Mucosa of stomach (tissue), 1 donor: ENCODE measurements around the gene TBL3.
A peak's percentile ranks its signal among the peaks of the same experiment; 100 is the strongest.

Experiments used
- H3K27me3 ChIP-seq: one replicate; pipeline ENCODE4 v1.7.0; 2013; ENCODE audit warnings: mild to moderate bottlenecking, low read length; ENCODE audit not compliant: control insufficient read depth, insufficient read depth
- H3K36me3 ChIP-seq: one replicate; pipeline ENCODE4 v1.7.0; 2013; ENCODE audit warnings: low read length; ENCODE audit not compliant: control insufficient read depth, insufficient read depth
- H3K4me1 ChIP-seq: one replicate; pipeline ENCODE4 v1.7.0; 2013; ENCODE audit warnings: mild to moderate bottlenecking, low read length; ENCODE audit not compliant: control insufficient read depth, insufficient read depth
- H3K4me3 ChIP-seq: one replicate; pipeline ENCODE4 v1.7.0; 2013; ENCODE audit warnings: low read length
- H3K9ac ChIP-seq: one replicate; pipeline ENCODE4 v1.7.0; 2013; ENCODE audit warnings: mild to moderate bottlenecking, low read length, moderate library complexity
- H3K9me3 ChIP-seq: one replicate; pipeline ENCODE4 v1.7.0; 2013; ENCODE audit warnings: mild to moderate bottlenecking, low read length, moderate library complexity; ENCODE audit not compliant: control insufficient read depth
- donor health status: Pancreatic carcinoma.

Gene TBL3

GRCh38 chr16:2025251-2025650 lies 53.4 kb downstream of the TBL3 start:
- Histone ChIP-seq H3K27me3 (peaks cover 6% of the 10 kb centered on the region), H3K4me3 (no peak overlapping the region), H3K9me3 (no peaks in the 10 kb centered on the region), H3K4me1 (peaks cover 57% of the 10 kb centered on the region), H3K36me3 (peaks cover 3% of the 10 kb centered on the region), H3K9ac (no peak overlapping the region)

GRCh38 chr16:2025878-2026460 lies 54.1 kb downstream of the TBL3 start:
- Histone ChIP-seq H3K4me3 (no peak overlapping the region), H3K9me3 (no peaks in the 10 kb centered on the region), H3K36me3 (peaks cover 3% of the 10 kb centered on the region), H3K9ac (peak overlapping the region; percentile 61), H3K27me3 (no peaks in the 10 kb centered on the region), H3K4me1 (peaks cover 50% of the 10 kb centered on the region)

- no peaks in the 10 kb centered on the region for H3K9me3 ChIP-seq
- H3K9ac ChIP-seq: peak within 1 kb of the TSS; percentile 61
- peak within 1 kb of the TSS; percentile 75 for H3K4me3 ChIP-seq
- H3K4me1 ChIP-seq: peaks cover 50% of the 10 kb centered on the region
- H3K36me3 ChIP-seq: peaks cover 3% of the 10 kb centered on the region
- no peaks in the 10 kb centered on the region for H3K27me3 ChIP-seq
Observed at GRCh38 chr16:2026461-2027023, 54.7 kb downstream of the TBL3 start, which contains the start of gene NHERF2. NHERF2 (plus strand) TSS chr16:2026902; CDS start chr16:2027006, 104 bp downstream.

GRCh38 chr16:2027024-2028010 lies 55.5 kb downstream of the TBL3 start:
- H3K4me3 ChIP-seq: peak overlapping the region; percentile 75

GRCh38 chr16:2028146-2028545 lies 56.3 kb downstream of the TBL3 start:
- Histone ChIP-seq H3K4me3 (peak overlapping the region; percentile 75), H3K9me3 (no peaks in the 10 kb centered on the region), H3K27me3 (no peaks in the 10 kb centered on the region), H3K4me1 (peaks cover 53% of the 10 kb centered on the region), H3K36me3 (peaks cover 3% of the 10 kb centered on the region), H3K9ac (peak overlapping the region; percentile 26)

More at GRCh38 chr16:2027024-2028010, 55.5 kb downstream of the TBL3 start:
- Histone ChIP-seq H3K27me3 (no peaks in the 10 kb centered on the region), H3K9me3 (no peaks in the 10 kb centered on the region), H3K4me1 (peaks cover 51% of the 10 kb centered on the region), H3K36me3 (peaks cover 3% of the 10 kb centered on the region), H3K9ac (peak overlapping the region; percentile 26)

GRCh38 chr16:2028620-2029220 lies 56.9 kb downstream of the TBL3 start:
- Histone ChIP-seq H3K4me3 (no peak overlapping the region), H3K9me3 (no peaks in the 10 kb centered on the region), H3K36me3 (peaks cover 3% of the 10 kb centered on the region), H3K27me3 (no peaks in the 10 kb centered on the region), H3K9ac (peak overlapping the region; percentile 26), H3K4me1 (peaks cover 54% of the 10 kb centered on the region)

GRCh38 chr16:2029350-2029749 lies 57.5 kb downstream of the TBL3 start:
- Histone ChIP-seq H3K27me3 (no peaks in the 10 kb centered on the region), H3K4me3 (no peak overlapping the region), H3K9ac (no peak overlapping the region), H3K9me3 (no peaks in the 10 kb centered on the region), H3K4me1 (peaks cover 53% of the 10 kb centered on the region), H3K36me3 (peaks cover 3% of the 10 kb centered on the region)

GRCh38 chr16:2030036-2030435 lies 58.2 kb downstream of the TBL3 start:
- H3K4me3 ChIP-seq: no peak overlapping the region
- no peak overlapping the region for H3K9ac ChIP-seq
- H3K4me1 ChIP-seq: peaks cover 59% of the 10 kb centered on the region
- H3K27me3 ChIP-seq: no peaks in the 10 kb centered on the region
- H3K36me3 ChIP-seq: peaks cover 3% of the 10 kb centered on the region
- no peaks in the 10 kb centered on the region for H3K9me3 ChIP-seq

- peaks cover 3% of the 10 kb centered on the region for H3K36me3 ChIP-seq
- H3K9me3 ChIP-seq: no peaks in the 10 kb centered on the region
- peaks cover 64% of the 10 kb centered on the region for H3K4me1 ChIP-seq
- no peak overlapping the region for H3K4me3 ChIP-seq
- H3K9ac ChIP-seq: no peak overlapping the region
- no peaks in the 10 kb centered on the region for H3K27me3 ChIP-seq
Observed at GRCh38 chr16:2031081-2031577, 59.3 kb downstream of the TBL3 start.
